HCT116 (cell line): ENCODE measurements around the gene AMBP.

ENCODE experiments used
- ATF3 ChIP-seq: IDR thresholded peaks from 2 replicates; pipeline ENCODE4 v1.6.1; 2012
- CTCF ChIP-seq, 3 experiments: fragments of 200-600 bp in 1 of 3; sonication (generic) in 1 of 3; IDR thresholded peaks in 2 of 3; conservative IDR thresholded peaks in 1 of 3; 2 replicates each; pipeline ENCODE4 v1.5.1; 2012 to 2017; ENCODE audit warnings: low read depth in 2 of 3, low read length in 2 of 3, antibody characterized with exemption in 1 of 3, borderline replicate concordance in 1 of 3, control low read depth in 1 of 3, mild to moderate bottlenecking in 1 of 3, mixed read lengths in 1 of 3, mixed run types in 1 of 3, moderate library complexity in 1 of 3; ENCODE audit not compliant: insufficient read depth in 1 of 3
- POLR2A ChIP-seq: IDR thresholded peaks from 2 replicates; pipeline ENCODE4 v1.7.0; 2011; ENCODE audit warnings: borderline replicate concordance; ENCODE audit not compliant: insufficient read depth, insufficient read length; ENCODE audit errors: extremely low read depth
- POLR2AphosphoS5 ChIP-seq: IDR thresholded peaks from 2 replicates; pipeline ENCODE4 v1.6.1; 2011; ENCODE audit warnings: mild to moderate bottlenecking, low read depth, low read length, moderate library complexity
- REST ChIP-seq: IDR thresholded peaks from 2 replicates; pipeline ENCODE4 v1.6.1; 2012; ENCODE audit warnings: low read depth
- SRF ChIP-seq: IDR thresholded peaks from 2 replicates; pipeline ENCODE4 v1.6.1; 2012; ENCODE audit warnings: low read depth

- TF ChIP-seq CTCF (IDR thresholded peaks at IDR 0.05 in 2 of 3, conservative IDR thresholded peaks at IDR 0.05 in 1 of 3; ENCODE audit: borderline replicate concordance in 1 of 3, insufficient read depth in 1 of 3, low read depth in 2 of 3, low read length in 2 of 3) (no peak), ATF3 (no peak), POLR2A (no peak), SRF (no peak), POLR2AphosphoS5 (no peak), REST (no peak)
Observed at GRCh38 chr9:114053246-114054005, 24.7 kb downstream of the AMBP start.
